ENCODE results near the gene GOPC.

DNA sequence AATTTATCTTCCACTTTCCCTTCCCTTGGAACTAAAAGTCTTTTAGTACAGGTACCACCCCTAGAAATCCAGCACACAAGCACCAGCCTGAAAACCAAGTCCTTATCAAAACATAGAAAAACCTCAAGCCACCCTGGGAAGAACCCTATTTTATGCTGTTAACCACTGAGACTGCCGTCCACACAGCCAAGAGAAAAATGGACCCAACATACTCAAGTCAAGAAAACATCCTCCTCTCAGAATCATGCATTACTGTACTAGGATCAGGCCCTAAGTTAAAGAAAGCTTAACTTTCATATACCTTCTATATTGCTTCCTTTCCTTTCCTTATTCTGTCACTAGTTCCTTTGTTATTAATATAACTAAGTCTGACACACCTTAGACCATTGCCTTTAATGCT lies 16.9 kb upstream of the GOPC start:
- no peak for TF ChIP-seq ZFP3 (CRISPR knock-in tag; IDR thresholded peaks at IDR 0.05)
- no peak for TF ChIP-seq ARNTL (CRISPR knock-in tag; IDR thresholded peaks at IDR 0.05; ENCODE audit: borderline replicate concordance, low read depth)
- TF ChIP-seq, protein P1, sequence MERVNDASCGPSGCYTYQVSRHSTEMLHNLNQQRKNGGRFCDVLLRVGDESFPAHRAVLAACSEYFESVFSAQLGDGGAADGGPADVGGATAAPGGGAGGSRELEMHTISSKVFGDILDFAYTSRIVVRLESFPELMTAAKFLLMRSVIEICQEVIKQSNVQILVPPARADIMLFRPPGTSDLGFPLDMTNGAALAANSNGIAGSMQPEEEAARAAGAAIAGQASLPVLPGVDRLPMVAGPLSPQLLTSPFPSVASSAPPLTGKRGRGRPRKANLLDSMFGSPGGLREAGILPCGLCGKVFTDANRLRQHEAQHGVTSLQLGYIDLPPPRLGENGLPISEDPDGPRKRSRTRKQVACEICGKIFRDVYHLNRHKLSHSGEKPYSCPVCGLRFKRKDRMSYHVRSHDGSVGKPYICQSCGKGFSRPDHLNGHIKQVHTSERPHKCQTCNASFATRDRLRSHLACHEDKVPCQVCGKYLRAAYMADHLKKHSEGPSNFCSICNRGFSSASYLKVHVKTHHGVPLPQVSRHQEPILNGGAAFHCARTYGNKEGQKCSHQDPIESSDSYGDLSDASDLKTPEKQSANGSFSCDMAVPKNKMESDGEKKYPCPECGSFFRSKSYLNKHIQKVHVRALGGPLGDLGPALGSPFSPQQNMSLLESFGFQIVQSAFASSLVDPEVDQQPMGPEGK (CRISPR knock-in tag; IDR thresholded peaks at IDR 0.05; ENCODE audit: borderline replicate concordance), result no peak
- TF ChIP-seq, protein P2, sequence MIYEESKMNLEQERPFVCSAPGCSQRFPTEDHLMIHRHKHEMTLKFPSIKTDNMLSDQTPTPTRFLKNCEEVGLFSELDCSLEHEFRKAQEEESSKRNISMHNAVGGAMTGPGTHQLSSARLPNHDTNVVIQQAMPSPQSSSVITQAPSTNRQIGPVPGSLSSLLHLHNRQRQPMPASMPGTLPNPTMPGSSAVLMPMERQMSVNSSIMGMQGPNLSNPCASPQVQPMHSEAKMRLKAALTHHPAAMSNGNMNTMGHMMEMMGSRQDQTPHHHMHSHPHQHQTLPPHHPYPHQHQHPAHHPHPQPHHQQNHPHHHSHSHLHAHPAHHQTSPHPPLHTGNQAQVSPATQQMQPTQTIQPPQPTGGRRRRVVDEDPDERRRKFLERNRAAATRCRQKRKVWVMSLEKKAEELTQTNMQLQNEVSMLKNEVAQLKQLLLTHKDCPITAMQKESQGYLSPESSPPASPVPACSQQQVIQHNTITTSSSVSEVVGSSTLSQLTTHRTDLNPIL (CRISPR knock-in tag; IDR thresholded peaks at IDR 0.05; ENCODE audit: low read depth), result no peak
- TF ChIP-seq, protein P3, sequence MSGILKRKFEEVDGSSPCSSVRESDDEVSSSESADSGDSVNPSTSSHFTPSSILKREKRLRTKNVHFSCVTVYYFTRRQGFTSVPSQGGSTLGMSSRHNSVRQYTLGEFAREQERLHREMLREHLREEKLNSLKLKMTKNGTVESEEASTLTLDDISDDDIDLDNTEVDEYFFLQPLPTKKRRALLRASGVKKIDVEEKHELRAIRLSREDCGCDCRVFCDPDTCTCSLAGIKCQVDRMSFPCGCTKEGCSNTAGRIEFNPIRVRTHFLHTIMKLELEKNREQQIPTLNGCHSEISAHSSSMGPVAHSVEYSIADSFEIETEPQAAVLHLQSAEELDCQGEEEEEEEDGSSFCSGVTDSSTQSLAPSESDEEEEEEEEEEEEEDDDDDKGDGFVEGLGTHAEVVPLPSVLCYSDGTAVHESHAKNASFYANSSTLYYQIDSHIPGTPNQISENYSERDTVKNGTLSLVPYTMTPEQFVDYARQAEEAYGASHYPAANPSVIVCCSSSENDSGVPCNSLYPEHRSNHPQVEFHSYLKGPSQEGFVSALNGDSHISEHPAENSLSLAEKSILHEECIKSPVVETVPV (CRISPR knock-in tag; IDR thresholded peaks at IDR 0.05), result no peak
